NCI-H446 (cell line): ENCODE data around the gene CALU.
A peak's percentile ranks its signal among the peaks of the same experiment; 100 is the strongest.

Source experiments
- DNase-seq, 2 experiments: peaks; one replicate each; lab custom pipeline; 2025; lab: John Stamatoyannopoulos, UW

CALU gene

DNA sequence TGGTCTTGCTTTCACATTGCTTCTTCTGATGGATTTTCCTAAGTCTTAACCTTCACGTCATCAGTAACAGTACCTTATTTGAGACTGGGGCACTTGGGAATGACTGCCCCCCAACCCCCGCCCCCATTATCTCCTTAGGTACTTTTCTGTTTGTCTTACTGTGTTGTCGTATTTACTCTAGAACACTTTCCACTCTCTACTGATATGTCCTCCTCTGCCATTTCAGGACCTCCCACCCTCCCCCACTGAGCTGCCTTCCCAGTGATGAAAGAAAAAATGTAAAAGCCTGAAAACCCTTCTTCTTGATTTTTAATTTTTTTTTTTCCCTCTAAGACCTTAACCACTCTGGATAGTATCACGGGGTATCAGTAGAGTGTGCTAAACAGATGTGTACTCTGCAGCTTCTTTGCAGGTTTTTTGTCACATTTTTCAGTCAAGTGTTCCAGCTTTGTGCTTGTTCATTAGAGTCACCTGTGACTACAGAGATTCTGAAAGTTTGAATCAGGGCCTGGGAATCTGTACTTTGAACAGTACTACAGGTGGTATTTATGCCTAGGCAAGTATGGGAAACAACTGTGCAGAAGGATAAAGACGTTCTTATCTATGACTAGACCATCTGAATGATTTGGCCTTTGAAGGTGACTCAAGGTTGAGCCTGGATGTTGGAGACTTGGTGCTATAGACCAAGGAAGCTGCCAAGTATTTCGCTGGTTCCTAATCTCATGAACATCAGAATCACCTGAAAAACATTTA lies 8.3 kb downstream of the CALU start:
- DNase-seq = no peak

DNA sequence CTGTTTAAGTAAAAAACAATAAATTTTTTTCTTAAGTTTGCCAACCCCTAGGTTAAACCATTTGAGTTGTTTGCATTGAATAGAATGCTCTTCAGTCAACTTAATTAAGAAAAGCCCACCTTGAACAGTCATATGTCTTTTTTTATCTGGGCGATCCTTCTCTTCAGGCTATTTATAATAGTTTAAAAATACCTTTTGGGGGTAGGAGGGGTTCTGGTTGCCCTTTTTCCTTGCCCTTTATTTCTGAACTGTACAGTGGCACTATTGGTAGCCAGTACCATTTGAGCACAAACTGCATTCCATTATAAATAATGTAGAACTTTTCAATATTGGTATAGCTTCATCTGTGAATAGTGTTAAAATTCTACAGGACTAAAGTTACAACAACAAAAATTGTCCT lies 13.1 kb downstream of the CALU start:
- DNase-seq = no peak

DNA sequence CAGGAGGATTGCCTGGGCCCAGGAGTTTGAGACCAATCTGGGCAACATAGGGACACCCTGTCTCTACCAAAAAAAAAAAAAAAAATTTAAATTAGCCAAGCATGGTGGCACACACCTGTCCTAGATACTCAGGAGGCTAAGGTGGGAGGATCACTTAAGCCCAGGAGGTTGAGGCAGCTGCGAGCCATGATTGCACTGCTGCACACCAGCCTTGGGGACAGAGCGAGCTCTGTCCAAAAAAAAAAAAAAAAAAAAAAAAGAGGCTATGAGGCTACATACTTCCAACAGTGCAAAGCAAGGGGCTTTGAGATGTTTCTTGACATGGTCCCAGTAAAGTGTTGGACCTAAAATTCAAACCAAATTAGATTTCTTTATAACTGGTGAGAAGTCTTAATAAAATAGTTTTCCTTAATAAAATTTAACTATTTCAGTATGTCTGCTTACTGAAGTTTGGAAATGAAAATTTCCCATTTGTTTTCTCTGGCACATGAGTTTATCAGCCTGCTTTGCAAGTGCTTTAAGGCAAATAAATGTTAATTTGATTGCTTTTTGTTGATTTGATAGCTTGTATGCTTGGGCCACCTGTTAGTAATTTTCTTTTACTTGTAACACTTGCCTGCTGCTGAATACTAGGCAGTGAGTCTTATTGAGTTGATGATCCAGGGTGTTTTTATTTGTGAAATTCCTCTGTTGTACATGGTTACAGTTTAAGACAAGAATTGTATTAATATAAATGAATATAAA lies 16.1 kb downstream of the CALU start:
- DNase-seq = no peak

DNA sequence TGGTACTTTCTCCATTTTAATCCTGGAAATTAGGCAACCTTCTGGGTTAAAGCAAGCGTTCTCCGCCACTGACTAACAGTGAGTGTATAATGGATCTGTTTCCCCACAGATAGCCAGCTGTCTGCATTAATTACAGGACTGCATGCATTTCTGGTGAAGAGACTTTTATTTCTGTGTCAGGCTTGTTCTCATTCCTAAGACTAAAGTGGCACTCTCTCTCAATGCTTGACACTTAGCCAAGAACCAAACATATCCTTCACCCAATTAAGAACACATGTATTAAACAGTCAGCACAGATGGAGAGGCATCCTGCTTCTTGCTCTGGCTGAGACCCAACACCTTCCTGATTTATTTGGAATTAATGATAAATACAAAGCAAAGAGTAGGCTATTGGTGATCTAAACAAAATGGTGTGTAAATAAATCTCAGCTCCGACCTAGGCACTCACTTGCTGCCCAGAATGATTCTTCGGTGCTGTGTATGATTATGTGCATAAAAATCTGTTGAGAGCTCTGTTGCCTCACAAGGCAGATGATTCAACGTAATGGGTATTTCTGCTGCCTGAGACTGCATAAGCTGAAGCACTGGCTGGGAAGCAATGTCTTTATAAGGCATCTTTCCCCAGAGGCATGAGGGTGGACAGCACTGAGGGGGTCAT lies 16.8 kb downstream of the CALU start:
- peak; percentile 52 to 82 for DNase-seq

DNA sequence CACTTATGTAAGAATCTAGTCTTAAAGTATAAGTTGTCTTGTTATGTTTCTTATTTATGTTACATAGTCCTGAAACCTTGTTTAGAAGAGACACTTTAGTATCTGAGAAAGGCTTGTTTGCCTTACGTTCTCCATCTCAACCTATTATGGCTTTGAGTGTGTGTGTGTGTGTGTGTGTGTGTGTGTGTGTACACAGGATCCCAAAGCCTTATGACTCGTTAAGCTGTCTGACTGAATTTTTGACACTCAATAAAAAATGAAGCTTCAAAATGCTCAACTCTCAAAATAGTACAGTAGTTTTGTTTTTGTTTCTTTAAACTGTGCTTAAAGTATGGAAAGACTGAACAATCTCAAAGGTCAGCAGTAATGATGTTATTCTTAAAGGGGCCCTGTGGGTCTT lies 18.0 kb downstream of the CALU start:
- DNase-seq = no peak

DNA sequence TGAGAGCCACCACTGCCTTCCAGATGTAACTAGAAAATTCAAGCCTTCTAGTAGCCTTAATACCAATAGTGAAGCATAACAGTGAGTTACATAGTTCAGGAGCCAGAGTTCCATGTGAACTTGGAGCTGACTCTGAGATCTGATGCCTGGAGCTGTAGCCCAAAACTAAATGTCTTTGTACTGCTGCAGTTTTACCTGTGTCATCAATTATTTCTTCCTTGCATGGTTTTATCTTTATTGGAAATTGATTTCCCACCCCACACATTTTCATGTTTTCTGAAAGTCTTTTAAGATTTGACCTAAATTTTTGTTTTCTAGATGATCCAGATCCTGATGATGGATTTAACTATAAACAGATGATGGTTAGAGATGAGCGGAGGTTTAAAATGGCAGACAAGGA lies 19.4 kb downstream of the CALU start:
- no peak for DNase-seq

DNA sequence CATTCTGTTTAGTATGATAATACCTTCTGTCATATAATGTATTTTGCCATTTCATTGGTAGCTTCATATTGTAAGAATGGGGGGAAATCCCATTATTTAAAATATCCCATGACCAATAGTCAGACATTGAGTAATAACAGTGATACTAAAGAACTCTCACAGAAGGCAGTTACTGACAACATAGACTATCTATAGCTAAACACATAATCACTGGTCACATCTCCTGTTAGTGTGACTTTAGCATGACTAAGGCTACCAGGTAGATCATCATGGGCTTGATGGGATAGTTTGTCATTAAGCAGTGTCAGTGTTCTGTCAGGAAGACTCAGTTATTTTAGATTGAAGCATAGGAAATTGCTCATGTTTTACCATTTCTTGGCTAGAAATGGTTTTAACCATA lies 20.1 kb downstream of the CALU start:
- no peak for DNase-seq

DNA sequence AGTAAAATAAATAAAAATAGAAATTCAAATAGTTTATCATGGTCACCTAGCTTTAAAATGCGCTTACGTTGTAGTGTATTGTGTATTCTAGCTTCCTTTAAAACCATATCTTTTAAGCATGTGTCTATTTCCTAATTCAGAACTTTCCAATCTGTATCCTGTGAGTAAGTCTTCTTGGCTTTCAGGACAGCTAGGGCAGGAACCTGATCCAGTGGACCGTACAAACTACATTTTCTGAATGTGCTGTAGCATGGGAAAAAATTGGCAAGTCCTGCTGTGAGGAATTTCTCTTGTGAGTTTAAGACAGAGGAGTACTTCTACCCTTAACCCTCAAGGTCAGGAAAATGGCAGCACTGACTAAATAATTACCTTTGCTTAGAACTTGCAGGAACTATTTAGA lies 24.4 kb downstream of the CALU start:
- DNase-seq = no peak

DNA sequence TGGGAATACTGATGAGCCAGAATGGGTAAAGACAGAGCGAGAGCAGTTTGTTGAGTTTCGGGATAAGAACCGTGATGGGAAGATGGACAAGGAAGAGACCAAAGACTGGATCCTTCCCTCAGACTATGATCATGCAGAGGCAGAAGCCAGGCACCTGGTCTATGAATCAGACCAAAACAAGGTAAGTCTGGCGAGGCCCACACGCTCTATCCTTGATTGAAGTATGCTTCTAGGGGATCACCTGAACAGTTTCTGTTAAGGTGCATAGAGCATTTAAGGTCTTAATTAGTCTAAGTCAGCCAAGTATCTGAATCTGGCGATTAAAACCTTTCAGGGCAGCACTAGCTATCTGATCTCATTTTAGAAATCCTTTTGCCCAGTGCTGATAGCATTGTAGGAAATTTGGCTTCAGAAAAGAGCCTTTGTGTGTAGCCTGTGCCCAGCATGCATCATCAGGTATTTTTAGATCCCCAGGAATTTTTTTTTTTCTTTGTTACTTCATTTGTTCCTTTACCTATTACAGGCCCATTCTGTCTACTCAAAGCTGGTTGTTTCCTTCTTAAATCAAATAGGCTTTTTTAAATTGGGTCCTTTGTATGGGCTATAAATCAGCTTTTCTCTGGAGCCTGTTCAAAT lies 28.4 kb downstream of the CALU start:
- DNase-seq = no peak

DNA sequence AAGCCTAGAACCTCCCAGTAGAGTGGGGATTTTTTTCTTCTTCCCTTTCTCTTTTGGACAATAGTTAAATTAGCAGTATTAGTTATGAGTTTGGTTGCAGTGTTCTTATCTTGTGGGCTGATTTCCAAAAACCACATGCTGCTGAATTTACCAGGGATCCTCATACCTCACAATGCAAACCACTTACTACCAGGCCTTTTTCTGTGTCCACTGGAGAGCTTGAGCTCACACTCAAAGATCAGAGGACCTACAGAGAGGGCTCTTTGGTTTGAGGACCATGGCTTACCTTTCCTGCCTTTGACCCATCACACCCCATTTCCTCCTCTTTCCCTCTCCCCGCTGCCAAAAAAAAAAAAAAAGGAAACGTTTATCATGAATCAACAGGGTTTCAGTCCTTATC lies 31.1 kb downstream of the CALU start:
- DNase-seq = no peak

DNA sequence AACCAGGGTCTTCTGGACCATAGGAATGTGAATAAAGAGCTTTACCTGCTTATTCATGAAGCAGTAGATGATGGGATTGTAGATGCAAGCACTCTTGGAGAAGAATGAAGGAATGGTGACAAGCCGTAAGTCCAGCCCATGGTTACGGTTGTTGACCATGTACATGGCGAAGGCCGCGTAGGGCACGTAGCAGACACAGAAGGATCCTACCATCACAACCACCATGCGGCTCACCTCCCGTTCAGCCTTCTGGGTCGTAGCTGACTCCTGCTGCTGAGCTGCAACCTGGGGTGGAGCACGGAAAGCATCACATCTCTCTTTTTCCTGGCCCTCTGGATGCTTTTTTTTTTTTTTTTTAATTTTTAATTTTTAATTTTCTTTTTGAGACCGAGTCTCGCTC lies 34.4 kb downstream of the CALU start:
- DNase-seq = no peak

DNA sequence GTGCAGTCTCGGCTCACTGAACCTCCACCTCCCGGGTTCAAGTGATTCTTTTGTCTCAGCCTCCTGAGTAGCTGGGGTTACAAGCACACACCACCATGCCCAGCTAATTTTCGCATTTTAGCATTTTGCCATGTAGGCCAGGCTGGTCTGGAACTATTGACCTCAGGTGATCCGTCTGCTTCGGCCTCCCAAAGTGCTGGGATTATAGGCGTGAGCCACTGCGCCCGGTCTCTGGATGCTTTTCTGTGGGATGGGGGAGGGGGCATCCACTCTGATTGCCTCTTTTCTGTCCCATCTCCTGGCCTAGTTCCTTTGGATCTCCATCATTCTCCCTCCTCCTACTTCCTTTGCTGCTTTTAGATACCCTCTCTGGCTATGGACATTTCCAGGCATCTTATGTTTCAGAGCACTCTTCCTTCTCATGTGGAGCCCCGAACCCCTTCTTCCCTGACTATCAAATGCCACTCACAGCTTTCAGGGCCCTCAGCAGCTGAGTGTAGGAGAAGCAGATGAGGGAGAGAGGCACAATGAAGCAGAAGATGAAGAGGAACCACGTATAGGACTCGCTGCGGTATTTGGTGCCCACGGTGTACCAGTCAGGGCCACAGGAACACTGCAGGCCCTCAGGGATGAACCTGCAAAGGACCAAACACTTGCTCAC lies 35.0 kb downstream of the CALU start:
- DNase-seq = no peak

DNA sequence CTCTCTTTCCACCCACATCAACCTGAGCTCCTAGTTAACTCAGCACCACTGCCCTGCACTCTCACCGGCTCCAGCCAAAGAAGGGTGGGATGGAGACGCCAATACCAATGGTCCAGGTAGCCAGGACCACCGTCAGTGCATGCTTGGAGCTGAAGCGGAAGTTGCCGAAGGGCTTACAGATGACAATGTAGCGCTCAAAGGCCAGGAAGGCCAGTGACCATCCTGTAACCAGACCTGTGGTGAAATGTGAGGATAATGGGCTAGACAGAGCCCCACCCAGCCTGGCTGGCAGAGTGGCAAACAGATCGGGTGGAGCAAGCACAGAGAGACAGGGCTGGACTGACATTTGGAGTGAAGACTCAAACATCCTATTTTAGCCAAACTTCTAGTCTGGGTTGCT lies 35.8 kb downstream of the CALU start:
- DNase-seq = no peak

DNA sequence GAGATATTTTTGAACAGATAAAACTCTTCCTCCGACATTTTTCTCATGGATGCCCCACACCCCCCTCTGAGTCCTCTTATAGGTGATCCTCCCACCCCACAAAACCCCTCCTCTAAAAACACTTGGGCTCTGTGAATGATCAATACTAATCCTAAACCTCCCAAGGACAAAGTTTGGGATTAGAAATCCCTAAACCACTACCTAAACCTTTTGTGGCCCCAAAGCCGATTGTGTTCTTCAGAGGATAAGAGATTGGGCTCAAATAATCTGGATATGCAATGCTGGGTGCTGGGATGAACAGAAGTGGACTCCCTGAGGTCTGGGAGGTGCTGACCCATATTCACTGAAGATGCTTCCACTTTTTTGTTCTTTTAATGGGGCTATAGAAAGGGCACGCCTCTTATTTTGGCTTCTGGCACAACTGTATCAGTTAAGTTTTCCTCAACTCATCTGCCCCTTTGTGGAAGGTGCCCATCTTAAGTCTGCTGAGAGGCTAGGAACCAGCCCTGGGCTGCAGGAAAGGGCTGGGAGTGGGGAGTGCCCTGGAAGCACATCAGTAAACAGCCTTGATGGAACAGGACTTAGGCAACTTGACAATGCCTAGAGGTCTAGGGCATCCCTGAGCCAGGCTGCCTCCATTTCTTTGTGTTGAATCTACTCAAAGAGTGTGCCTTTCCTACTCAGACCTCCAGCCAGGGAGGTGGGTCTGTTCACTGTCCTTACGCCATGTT lies 36.8 kb downstream of the CALU start, which contains the start of gene OPN1SW:
Gene OPN1SW (minus strand): TSS at position 51 of the 731 bp plus-strand sequence. CDS start 13 bp downstream, at position 38.
- no peak for DNase-seq

DNA sequence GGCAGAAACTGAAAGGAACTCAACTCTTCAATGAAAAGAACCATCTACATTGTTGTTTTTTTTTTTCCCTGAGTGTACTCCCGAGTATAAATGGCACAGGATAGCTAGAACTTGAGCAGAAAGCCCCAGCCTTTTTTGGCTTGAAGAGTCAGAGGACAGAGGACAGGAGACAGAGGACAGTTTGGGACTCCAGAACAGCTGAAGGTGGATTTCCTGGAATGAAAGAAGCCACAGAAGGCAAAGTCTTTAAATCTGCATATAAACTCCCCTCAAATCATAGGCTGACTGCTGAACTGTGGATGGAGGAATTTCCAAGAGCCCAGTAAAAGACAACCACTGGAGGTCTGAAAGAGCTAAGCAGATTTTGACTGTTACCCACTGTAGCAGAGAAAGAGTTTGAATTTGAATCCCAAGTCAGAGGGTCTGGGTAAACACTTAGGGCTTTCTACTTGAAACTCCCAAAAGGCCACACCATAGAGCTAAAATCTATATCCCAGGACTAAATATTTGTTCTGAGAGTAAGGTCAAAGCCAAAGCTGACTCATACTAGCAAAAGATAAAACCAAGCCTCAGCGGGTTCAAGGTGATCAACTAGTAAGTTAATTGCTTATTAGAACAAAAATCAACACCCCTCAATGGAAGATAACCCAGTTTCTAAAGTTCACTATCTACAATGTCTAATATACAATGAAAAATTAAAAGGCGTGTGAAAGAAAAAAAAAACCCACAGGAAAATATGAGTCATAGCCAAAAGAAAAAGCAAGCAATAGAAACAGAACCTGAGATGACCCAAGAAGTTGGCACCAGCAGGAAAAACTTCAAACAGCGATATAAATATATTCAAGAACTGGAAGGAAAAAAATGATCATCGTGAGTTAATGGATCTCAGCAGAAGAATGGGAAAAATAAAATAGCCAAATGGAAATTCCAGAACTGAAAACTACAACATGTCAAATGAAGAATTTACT lies 38.3 kb downstream of the CALU start:
- DNase-seq = no peak

DNA sequence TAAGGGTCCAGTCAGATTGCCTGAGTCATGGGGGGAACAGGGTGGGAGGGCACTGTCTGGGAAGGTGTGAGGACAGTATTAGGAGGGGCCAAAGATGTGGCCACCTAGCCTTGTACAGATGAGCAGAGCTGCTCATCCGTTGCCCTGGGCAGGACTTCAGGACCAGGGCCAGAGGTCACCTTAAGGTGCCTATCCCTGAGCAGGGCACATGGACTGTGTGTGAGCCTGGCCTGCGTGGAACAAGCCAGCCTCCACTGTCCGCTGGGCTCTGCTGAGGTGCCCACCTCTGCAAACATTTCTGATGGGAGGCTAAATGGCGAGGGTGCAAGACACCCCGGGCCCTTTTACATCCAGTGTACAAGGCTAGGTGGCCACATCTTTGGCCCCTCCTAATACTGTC lies 39.8 kb downstream of the CALU start:
- DNase-seq = no peak

DNA sequence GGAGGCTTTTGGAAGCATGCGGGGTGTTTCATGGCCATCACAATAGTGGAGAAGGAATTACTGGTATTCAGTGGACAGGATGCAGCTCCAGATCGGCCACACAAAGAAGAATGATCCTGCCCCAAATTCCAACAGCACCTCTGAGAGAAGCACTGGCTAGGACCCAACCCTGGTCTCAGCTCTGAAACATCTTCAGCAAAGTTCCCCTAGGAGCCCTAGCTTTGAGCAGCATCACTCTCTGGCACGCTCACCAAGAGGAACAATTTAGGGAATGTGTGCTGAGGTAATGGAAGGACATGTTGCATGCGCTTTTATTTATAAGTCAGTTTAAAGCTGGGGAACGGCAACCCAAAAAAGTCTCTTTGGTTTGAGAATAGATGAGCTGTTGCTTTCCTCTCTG lies 42.0 kb downstream of the CALU start:
- no peak for DNase-seq

DNA sequence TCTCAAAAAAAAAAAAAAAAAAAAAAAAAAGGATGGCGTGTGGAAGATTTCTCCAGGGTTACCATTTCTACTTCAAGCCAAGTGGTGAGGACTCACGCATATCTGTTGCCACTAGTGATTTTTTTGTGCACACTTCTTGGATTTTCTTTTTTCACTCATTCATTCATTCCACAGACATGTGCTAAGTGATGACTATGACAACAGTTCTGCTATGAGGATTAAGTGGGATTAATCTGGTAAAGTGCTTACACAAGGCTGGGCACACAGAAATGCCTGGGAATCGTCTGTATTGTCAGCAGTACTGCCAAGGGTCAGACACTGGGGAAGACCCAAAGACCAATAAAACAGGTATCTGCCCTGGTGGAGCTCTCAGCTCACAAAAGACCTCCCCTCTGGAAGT lies 42.7 kb downstream of the CALU start:
- no peak for DNase-seq

DNA sequence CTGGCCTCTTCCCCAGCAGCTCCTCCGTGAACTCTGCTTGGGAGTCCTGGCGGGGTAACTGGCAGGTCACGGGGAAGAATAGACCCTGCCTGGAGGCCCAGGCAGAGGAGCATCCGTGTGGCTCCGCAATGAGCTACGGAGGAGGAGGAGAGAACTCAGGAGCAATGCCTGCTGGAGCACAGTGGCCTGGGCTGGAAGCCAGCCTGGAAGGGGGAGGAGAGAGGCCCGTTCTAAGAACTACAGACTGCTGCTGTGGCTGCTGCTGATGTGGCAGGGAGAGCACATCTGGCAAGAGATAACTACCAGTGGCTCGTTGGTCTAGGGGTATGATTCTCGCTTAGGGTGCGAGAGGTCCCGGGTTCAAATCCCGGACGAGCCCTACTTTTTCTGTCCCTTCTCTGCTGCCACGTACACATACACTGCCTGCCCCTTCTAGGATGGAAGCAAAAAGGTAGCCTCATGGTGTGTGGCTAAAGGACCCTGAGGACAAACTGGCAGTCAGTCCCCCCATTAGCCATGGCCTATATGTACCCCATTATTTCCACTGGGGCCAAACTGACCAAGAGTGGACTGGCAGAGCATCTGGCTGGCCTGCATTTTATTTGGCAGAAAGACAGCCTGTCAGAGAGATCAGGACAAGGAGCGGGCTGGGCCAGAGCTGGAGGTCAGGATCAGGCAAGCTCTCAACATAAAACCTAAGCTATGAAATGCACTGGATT lies 44.1 kb downstream of the CALU start:
- DNase-seq = no peak

DNA sequence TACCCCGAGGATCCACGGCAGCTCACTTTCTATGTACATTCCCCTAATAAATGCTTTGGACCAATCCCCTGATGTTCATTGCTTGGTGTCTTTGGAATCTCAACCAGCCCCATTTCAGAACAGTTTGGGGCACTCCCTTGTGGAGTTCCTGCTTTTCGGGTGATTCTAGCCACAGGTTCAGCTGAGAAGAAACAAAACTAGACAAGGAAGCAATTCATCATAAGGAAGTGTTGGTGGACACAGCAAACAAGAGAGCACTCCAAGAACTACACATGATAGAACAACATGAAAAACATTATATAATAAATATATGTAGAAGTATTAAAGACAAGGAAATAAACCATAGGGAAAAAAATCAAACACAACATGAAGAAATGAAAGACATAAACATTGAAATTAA lies 46.6 kb downstream of the CALU start:
- DNase-seq = no peak
